Liver (tissue), 2 donors: ENCODE measurements around the gene PPA1.
"Not testable (repeated sequence)": the region's sequence is repeated elsewhere in the genome, so short reads cannot be mapped to it uniquely, and the experiment has no call there.

Source experiments
- YY1 ChIP-seq: IDR thresholded peaks from 2 replicates; pipeline ENCODE4 v1.6.1; 2016; ENCODE audit warnings: antibody characterized with exemption, mild to moderate bottlenecking
- TF ChIP-seq, protein P1 (sequence below): fragments of 150-350 bp; IDR thresholded peaks from 2 replicates; pipeline ENCODE4 v1.5.1; 2017; ENCODE audit warnings: improper control_type of control experiment, low read depth, low read length; ENCODE audit not compliant: missing input control
- donor health status: healthy.

DNA sequence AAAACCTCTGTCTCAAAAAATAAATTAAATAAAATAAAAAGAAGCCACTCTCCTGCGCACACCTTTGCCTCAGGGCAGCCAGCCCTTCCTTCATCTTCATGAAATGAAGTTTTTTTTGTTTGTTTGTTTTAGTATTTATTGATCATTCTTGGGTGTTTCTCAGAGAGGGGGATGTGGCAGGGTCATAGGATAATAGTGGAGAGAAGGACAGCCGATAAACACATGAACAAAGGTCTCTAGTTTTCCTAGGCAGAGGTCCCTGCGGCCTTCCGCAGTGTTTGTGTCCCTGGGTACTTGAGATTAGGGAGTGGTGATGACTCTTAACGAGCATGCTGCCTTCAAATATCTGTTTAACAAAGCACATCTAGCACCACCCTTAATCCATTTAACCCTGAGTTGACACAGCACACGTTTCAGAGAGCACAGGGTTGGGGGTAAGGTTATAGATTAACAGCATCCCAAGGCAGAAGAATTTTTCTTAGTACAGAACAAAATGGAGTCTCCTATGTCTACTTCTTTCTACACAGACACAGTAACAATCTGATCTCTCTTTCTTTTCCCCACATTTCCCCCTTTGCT, 4.8 kb upstream of the PPA1 start:
- TF ChIP-seq, protein P1, sequence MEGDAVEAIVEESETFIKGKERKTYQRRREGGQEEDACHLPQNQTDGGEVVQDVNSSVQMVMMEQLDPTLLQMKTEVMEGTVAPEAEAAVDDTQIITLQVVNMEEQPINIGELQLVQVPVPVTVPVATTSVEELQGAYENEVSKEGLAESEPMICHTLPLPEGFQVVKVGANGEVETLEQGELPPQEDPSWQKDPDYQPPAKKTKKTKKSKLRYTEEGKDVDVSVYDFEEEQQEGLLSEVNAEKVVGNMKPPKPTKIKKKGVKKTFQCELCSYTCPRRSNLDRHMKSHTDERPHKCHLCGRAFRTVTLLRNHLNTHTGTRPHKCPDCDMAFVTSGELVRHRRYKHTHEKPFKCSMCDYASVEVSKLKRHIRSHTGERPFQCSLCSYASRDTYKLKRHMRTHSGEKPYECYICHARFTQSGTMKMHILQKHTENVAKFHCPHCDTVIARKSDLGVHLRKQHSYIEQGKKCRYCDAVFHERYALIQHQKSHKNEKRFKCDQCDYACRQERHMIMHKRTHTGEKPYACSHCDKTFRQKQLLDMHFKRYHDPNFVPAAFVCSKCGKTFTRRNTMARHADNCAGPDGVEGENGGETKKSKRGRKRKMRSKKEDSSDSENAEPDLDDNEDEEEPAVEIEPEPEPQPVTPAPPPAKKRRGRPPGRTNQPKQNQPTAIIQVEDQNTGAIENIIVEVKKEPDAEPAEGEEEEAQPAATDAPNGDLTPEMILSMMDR: not testable (repeated sequence)
- not testable (repeated sequence) for TF ChIP-seq YY1
